Natural killer cell (primary cell): ENCODE measurements around the gene KANK4. TPM values are rescaled to one million over a fixed set of nuclear protein-coding genes. Genes with fewer than 3 reads are reported as not detected.

Experiments
- ATAC-seq, 3 donors: fragments of 150-1000 bp in 2 of 3; fragments of 200-7000 bp in 1 of 3; cut with Tn5 transposase; 1 replicate in 1 of 3; 2 replicates in 2 of 3; pipeline ENCODE4 v1.10.0; 2021; ENCODE audit warnings: mild to moderate bottlenecking in 2 of 3, moderate library complexity in 2 of 3
- DNase-seq, 2 donors: peaks; one replicate each; pipeline versions ENCODE4 v3.0.0 to v3.0.0-alpha.2; 2013 to 2021; ENCODE audit warnings: mixed read lengths in 1 of 2
- H3K27ac ChIP-seq: one replicate; pipeline ENCODE4 v1.5.1; 2013; ENCODE audit warnings: mild to moderate bottlenecking, low read length
- H3K27me3 ChIP-seq: one replicate; pipeline ENCODE4 v1.6.1; 2013; ENCODE audit warnings: low read length; ENCODE audit not compliant: control insufficient read depth, insufficient read depth
- H3K36me3 ChIP-seq: one replicate; pipeline ENCODE4 v1.6.1; 2013; ENCODE audit warnings: low read length; ENCODE audit not compliant: control insufficient read depth, insufficient read depth
- H3K4me1 ChIP-seq: one replicate; pipeline ENCODE4 v1.6.1; 2013; ENCODE audit warnings: low read length; ENCODE audit not compliant: control insufficient read depth, insufficient read depth
- H3K4me3 ChIP-seq: one replicate; pipeline ENCODE4 v1.5.1; 2013; ENCODE audit warnings: low read length
- H3K9me3 ChIP-seq: one replicate; pipeline ENCODE4 v1.6.1; 2013; ENCODE audit warnings: low read length; ENCODE audit not compliant: control insufficient read depth, insufficient read depth
- H3K27ac Mint-ChIP-seq, 2 donors: one replicate each; pipeline ENCODE4 v1.8.0; 2022; ENCODE audit warnings: mild to moderate bottlenecking in 2 of 2, mixed read lengths in 2 of 2, moderate library complexity in 1 of 2
- H3K27me3 Mint-ChIP-seq, 2 donors: one replicate each; pipeline ENCODE4 v1.8.0; 2022; ENCODE audit warnings: low read depth in 2 of 2, mixed read lengths in 2 of 2
- H3K36me3 Mint-ChIP-seq: one replicate; pipeline ENCODE4 v1.8.0; 2022; ENCODE audit warnings: mixed read lengths
- H3K4me1 Mint-ChIP-seq, 2 donors: one replicate each; pipeline ENCODE4 v1.8.0; 2022; ENCODE audit warnings: mixed read lengths in 2 of 2
- H3K4me3 Mint-ChIP-seq: one replicate; pipeline ENCODE4 v1.8.0; 2022; ENCODE audit warnings: mild to moderate bottlenecking, moderate library complexity, mixed read lengths
- H3K9me3 Mint-ChIP-seq, 2 donors: one replicate each; pipeline ENCODE4 v1.8.0; 2022; ENCODE audit warnings: mixed read lengths in 2 of 2
- WGBS: methylation state at CpG from one replicate; pipeline ENCODE4 v1.1.7; 2013; ENCODE audit warnings: missing lambda C conversion rate; ENCODE audit not compliant: insufficient coverage; 5-methylcytosine and 5-hydroxymethylcytosine counted together
- intact Hi-C: fragments of 100-400 bp; cut with micrococcal nuclease; formaldehyde crosslinking; loops from one replicate; pipeline ENCODE4 v1.14.2; 2022
- total RNA-seq, 4 donors: library from RNA; stranded (reverse); fragments of 120-200 nt in 1 of 4; gene quantifications; one replicate each; pipeline versions ENCODE4 v1.2.3 to v1.2.4, GENCODE V29; 2013 to 2022
- TF ChIP-seq, protein P1 (sequence below): fragments of 200-600 bp; IDR thresholded peaks from one replicate; pipeline ENCODE4 v1.8.0; 2022; ENCODE audit warnings: antibody characterized with exemption

The KANK4 gene
- total RNA-seq, 3 donors from 2014 or later (not counting 1 experiment from before 2014, with no cell fraction given), result not detected

DNA sequence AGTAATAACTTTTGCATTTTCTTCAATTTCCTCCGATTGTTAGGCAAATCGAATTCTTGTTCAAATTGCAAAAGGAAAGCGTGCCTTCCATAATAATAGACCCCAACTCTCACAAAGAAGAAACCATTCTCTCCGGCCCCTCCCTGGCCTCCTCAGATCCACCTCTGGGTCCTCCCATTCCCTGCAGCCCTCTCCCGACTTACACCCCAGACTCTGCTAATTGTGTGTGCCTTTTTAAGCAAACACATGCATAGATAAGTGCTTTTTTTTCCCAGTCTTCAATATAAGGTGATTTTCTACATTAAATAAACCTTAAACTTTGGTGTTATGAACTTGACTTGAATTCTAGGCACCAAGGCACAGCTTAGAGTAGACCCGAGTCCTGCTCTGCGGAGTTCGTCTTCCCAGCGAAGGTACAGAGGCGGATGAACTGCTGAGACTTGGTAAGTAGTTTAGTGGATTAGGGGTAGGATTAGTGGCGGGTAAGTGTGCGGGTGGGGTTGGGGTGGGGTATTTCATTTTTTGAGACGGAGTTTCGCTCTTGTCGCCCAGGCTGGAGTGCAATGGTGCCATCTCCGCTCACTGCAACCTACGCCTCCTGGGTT lies 123.0 kb downstream of the KANK4 start:
- Histone ChIP-seq H3K4me3 (no peak overlapping the region), H3K27me3 (peaks cover 3% of the 10 kb centered on the region), H3K27ac (no peak overlapping the region), H3K36me3 (no peaks in the 10 kb centered on the region), H3K9me3 (no peaks in the 10 kb centered on the region), H3K4me1 (no peaks in the 10 kb centered on the region)
- DNase-seq (no peak), ATAC-seq (no peak)
- intact Hi-C loops, result no loop called here
- Mint-ChIP-seq H3K4me1 (peaks cover 0 to 6% of the 10 kb centered on the region in 2 donors), H3K9me3 (no peaks in the 10 kb centered on the region), H3K27me3 (peaks cover 25% of the 10 kb centered on the region in 2 donors), H3K27ac (no peak overlapping the region), H3K36me3 (no peaks in the 10 kb centered on the region), H3K4me3 (no peak overlapping the region)
- 86% methylated on average over 16 of the region's 17 CpGs for WGBS
- TF ChIP-seq, protein P1, sequence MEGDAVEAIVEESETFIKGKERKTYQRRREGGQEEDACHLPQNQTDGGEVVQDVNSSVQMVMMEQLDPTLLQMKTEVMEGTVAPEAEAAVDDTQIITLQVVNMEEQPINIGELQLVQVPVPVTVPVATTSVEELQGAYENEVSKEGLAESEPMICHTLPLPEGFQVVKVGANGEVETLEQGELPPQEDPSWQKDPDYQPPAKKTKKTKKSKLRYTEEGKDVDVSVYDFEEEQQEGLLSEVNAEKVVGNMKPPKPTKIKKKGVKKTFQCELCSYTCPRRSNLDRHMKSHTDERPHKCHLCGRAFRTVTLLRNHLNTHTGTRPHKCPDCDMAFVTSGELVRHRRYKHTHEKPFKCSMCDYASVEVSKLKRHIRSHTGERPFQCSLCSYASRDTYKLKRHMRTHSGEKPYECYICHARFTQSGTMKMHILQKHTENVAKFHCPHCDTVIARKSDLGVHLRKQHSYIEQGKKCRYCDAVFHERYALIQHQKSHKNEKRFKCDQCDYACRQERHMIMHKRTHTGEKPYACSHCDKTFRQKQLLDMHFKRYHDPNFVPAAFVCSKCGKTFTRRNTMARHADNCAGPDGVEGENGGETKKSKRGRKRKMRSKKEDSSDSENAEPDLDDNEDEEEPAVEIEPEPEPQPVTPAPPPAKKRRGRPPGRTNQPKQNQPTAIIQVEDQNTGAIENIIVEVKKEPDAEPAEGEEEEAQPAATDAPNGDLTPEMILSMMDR, result no peak

DNA sequence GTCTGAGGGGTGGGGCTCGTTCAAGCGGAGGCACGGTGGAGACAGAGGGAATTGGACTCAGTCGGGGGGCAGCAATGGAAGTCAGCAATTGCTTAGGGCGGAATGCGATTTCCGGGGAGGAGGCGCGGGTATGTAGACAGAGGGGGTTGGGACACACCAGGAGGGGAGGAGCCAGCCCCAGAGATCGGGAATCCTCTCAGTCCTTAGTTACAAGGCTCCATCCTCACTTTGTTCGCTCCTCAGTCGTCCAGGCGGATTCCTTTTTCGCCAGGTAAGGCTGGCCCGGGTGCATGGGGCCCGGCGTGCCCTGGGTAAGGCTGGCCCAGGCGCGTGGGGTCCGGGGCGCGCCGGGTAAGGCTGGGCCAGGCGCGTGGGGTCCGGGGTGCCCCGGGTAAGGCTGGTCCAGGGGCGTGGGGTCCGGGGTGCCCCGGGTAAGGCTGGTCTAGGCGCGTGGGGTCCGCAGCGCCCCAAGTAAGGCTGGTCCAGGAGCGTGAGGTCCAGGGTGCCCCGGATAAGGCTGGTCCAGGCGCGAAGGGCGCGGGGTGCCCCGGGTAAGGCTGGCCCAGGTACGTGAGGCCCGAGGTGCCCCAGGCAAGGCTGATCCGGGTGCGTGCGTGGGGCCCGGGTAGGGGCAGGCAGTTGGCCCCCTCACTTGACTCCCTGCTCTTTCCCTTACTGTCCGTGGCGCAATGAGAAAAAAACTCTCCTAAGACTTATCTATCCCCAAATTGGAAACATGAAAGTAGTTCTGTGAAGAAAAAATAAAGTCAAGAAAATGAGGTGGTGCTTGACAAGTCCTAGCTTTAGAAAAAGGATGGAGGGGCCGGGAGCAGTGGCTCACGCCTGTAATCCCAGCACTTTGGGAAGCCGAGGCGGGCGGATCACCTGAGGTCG lies 124.3 kb downstream of the KANK4 start, which contains the start of gene L1TD1:
L1TD1 (plus strand) TSS at position 199 of the 894 bp plus-strand sequence. CDS start 11,780 bp downstream, outside the sequence.
- H3K4me1 ChIP-seq, result no peaks in the 10 kb centered on the region
- Mint-ChIP-seq H3K4me1 (peaks cover 0 to 6% of the 10 kb centered on the region in 2 donors), H3K9me3 (no peaks in the 10 kb centered on the region), H3K27me3 (peaks cover 25% of the 10 kb centered on the region in 2 donors), H3K36me3 (no peaks in the 10 kb centered on the region), H3K27ac (no peak within 1 kb of the TSS), H3K4me3 (no peak within 1 kb of the TSS)
- H3K27me3 ChIP-seq, result peaks cover 3% of the 10 kb centered on the region
- 16% methylated on average over 53 of the region's 55 CpGs for WGBS
- no peaks in the 10 kb centered on the region for H3K9me3 ChIP-seq
- no peaks in the 10 kb centered on the region for H3K36me3 ChIP-seq
- intact Hi-C loops, result no loop called here
- TF ChIP-seq, protein P1, result no peak
- no peak within 1 kb of the TSS for H3K4me3 ChIP-seq
- H3K27ac ChIP-seq, result no peak within 1 kb of the TSS
- DNase-seq (no peak), ATAC-seq (no peak)

DNA sequence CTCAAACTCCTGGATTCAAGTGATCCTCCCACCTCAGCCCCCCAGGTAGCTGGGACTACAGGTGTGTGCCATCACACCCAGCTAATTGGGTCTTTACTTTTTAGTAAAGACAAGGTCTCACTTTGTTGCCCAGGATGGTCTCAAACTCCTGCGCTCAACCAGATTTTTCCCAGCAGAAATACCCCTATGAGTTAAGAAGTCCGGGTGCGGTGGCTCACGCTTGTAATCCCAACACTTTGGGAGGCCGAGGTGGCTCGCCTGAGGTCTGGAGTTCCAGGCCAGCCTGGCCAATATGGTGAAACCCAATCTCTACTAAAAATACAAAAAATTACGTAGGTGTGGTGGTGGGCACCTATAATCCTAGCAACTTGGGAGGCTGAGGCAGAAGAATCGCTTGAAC lies 131.1 kb downstream of the KANK4 start:
- no peaks in the 10 kb centered on the region for H3K4me1 ChIP-seq
- H3K9me3 ChIP-seq, result no peaks in the 10 kb centered on the region
- ATAC-seq (no peak), DNase-seq (no peak)
- H3K27me3 Mint-ChIP-seq, result peaks cover 1 to 3% of the 10 kb centered on the region in 2 donors
- H3K4me3 Mint-ChIP-seq, result no peak overlapping the region
- H3K9me3 Mint-ChIP-seq, result no peaks in the 10 kb centered on the region
- no peaks in the 10 kb centered on the region for H3K36me3 Mint-ChIP-seq
- no peaks in the 10 kb centered on the region for H3K27me3 ChIP-seq
- intact Hi-C loops, result no loop called here
- H3K4me1 Mint-ChIP-seq, result no peaks in the 10 kb centered on the region
- H3K27ac ChIP-seq, result no peak overlapping the region
- 92% methylated on average over 7 of the region's 8 CpGs for WGBS
- H3K36me3 ChIP-seq, result no peaks in the 10 kb centered on the region
- TF ChIP-seq, protein P1, result no peak
- no peak overlapping the region for H3K27ac Mint-ChIP-seq
- no peak overlapping the region for H3K4me3 ChIP-seq
